Measurements from ENCODE around the gene SUPT3H.
"Not testable (repeated sequence)": the region's sequence is repeated elsewhere in the genome, so short reads cannot be mapped to it uniquely, and the experiment has no call there.

Gene SUPT3H

DNA sequence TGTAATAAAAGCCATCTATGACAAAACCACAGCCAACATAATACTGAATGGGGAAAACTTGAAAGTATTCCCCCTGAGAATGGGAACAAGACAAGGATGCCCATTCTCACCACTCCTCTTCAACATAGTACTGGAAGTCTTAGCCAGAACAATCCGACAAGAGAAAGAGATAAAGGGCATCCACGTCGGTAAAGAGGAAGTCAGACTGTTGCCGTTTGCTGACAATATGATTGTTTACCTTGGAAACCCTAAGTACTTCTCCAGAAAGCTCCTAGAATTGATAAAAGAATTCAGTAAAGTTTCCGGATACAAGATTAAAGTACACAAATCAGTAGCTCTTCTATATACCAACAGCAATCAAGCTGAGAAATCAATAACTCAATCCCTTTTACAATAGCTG lies 63.6 kb downstream of the SUPT3H start:
- no peaks in the 10 kb centered on the region; the same call in 1 of the 2 replicates for H3K4me1 ChIP-seq (ENCODE audit: insufficient read depth, low read length)
- no peaks in the 10 kb centered on the region for H3K9me3 ChIP-seq (ENCODE audit: insufficient read depth, low read depth, low read length)
- no peaks in the 10 kb centered on the region for H3K36me3 ChIP-seq (ENCODE audit: insufficient read depth, low read depth, low read length)
- no peak overlapping the region for H3K27ac ChIP-seq (ENCODE audit: low read length)
- no peak overlapping the region for H3K9ac ChIP-seq (ENCODE audit: low read depth, low read length)
- H3K27me3 ChIP-seq (ENCODE audit: insufficient read depth, low read length) = no peaks in the 10 kb centered on the region
- no peak overlapping the region for H3K4me3 ChIP-seq (ENCODE audit: low read length)

DNA sequence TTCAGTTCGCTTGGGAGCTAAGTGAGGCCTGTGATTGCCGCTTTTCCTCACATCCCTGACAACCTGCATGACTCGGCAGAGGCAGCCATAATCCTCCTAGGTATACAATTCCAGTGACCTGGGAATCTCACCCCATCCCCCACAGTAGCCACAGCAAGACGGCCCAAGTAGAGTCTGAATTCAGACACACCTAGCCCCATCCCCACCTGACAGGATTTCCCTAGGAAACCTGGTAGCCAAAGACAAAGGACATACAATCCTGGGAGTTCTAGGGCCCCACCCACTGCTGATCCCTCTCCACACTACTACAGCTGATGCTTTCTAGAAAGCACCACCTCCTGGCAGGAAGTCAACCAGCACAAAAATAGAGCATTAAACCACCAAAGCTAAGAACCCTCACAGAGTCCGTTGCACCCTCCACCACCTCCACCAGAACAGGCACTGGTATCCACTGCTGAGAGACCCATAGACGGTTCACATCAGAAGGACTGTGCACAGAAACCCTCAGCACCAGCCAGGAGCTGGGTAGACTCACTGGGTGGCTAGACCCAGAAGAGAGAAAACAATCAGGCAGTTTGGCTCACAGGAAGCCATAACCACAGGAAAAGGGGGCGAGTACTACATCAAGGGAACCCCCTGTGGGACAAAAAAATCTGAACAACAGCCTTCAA lies 67.5 kb downstream of the SUPT3H start:
- H3K9ac ChIP-seq (ENCODE audit: low read depth, low read length) = no peak overlapping the region
- H3K27me3 ChIP-seq (ENCODE audit: insufficient read depth, low read length) = no peaks in the 10 kb centered on the region
- H3K9me3 ChIP-seq (ENCODE audit: insufficient read depth, low read depth, low read length) = peaks cover 22% of the 10 kb centered on the region
- no peak overlapping the region for H3K4me3 ChIP-seq (ENCODE audit: low read length)
- no peak overlapping the region for H3K27ac ChIP-seq (ENCODE audit: low read length)
- no peaks in the 10 kb centered on the region for H3K36me3 ChIP-seq (ENCODE audit: insufficient read depth, low read depth, low read length)
- H3K4me1 ChIP-seq (ENCODE audit: insufficient read depth, low read length) = no peaks in the 10 kb centered on the region; the same call in 1 of the 2 replicates

- Histone ChIP-seq H3K27ac (ENCODE audit: low read length) (no peak overlapping the region), H3K4me1 (ENCODE audit: insufficient read depth, low read length) (no peaks in the 10 kb centered on the region; the same call in 1 of the 2 replicates), H3K9me3 (ENCODE audit: insufficient read depth, low read depth, low read length) (peaks cover 22% of the 10 kb centered on the region)
These were observed 72.2 kb downstream of the SUPT3H start for GRCh38 chr6:45305546-45305945.

GRCh38 chr6:45302832-45303231 lies 74.9 kb downstream of the SUPT3H start:
- Histone ChIP-seq H3K9ac (ENCODE audit: low read depth, low read length) (no peak overlapping the region), H3K27ac (ENCODE audit: low read length) (no peak overlapping the region), H3K4me3 (ENCODE audit: low read length) (no peak overlapping the region), H3K9me3 (ENCODE audit: insufficient read depth, low read depth, low read length) (peaks cover 20% of the 10 kb centered on the region), H3K4me1 (ENCODE audit: insufficient read depth, low read length) (no peaks in the 10 kb centered on the region), H3K27me3 (ENCODE audit: insufficient read depth, low read length) (no peaks in the 10 kb centered on the region), H3K36me3 (ENCODE audit: insufficient read depth, low read depth, low read length) (no peaks in the 10 kb centered on the region)

More at GRCh38 chr6:45305546-45305945, 72.2 kb downstream of the SUPT3H start:
- Histone ChIP-seq H3K4me3 (ENCODE audit: low read length) (no peak overlapping the region), H3K9ac (ENCODE audit: low read depth, low read length) (no peak overlapping the region), H3K27me3 (ENCODE audit: insufficient read depth, low read length) (no peaks in the 10 kb centered on the region), H3K36me3 (ENCODE audit: insufficient read depth, low read depth, low read length) (no peaks in the 10 kb centered on the region)

DNA sequence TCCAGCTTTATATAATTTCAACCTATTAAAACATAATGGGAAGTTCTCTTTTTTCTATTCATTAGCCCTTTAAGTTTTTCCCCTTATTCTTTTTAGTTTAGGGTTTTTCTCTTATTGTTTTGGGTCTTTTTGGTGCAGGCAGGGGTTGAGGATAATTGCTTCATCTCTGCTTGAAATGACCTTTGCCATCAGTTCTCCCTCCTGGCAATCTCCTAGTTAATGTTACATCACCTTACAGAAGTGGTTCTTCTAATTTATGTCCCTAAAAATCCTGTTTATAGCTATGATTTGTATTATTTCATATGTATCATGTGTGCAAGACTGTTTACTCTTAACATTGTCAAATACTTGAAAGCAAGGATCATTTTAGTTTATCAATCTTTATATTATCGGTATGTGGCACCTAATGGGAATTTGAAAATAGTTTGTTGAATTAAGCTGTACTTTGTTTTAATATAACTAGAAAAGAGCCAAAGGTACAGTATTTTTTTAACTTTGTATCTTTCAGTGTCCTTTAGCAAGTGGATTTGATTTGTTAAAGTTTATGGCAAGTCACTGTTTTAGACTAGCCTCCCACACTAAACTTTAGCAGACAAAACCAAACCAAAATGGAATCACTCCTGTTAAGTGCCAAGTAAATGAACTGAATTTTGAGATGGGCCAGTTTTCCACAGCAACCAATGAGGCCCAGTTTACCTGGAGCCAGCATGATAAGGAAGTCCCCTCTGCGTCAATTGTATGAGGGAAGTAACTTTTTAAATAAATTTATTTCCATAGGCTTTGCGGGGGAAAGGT lies 76.2 kb downstream of the SUPT3H start:
- Histone ChIP-seq H3K4me1 (ENCODE audit: insufficient read depth, low read length) (no peaks in the 10 kb centered on the region), H3K27ac (ENCODE audit: low read length) (no peak overlapping the region), H3K9me3 (ENCODE audit: insufficient read depth, low read depth, low read length) (peaks cover 7% of the 10 kb centered on the region), H3K4me3 (ENCODE audit: low read length) (no peak overlapping the region), H3K9ac (ENCODE audit: low read depth, low read length) (no peak overlapping the region), H3K27me3 (ENCODE audit: insufficient read depth, low read length) (no peaks in the 10 kb centered on the region), H3K36me3 (ENCODE audit: insufficient read depth, low read depth, low read length) (no peaks in the 10 kb centered on the region)

DNA sequence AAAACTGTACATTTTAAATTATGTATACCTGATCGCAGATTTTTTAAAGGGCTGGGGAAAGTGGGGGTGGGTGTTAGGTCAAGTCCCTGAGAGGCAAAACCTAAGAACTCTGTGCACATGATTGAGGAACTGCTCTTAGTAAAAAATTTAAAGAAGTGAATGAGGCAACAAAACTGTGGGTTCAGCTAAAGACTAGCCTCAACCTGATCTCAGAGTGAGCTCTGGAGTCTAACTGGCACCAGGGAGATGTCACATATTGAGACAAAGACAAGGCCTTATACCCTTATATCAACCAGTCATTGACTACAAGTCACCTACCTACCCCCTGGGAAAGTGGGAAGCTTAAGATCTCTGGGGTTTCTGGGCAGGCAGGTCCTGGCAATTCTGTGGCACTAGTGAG lies 77.0 kb downstream of the SUPT3H start:
- Histone ChIP-seq H3K27ac (ENCODE audit: low read length) (no peak overlapping the region), H3K4me1 (ENCODE audit: insufficient read depth, low read length) (no peaks in the 10 kb centered on the region), H3K9me3 (ENCODE audit: insufficient read depth, low read depth, low read length) (no peaks in the 10 kb centered on the region), H3K36me3 (ENCODE audit: insufficient read depth, low read depth, low read length) (no peaks in the 10 kb centered on the region), H3K4me3 (ENCODE audit: low read length) (no peak overlapping the region), H3K9ac (ENCODE audit: low read depth, low read length) (no peak overlapping the region), H3K27me3 (ENCODE audit: insufficient read depth, low read length) (no peaks in the 10 kb centered on the region)

DNA sequence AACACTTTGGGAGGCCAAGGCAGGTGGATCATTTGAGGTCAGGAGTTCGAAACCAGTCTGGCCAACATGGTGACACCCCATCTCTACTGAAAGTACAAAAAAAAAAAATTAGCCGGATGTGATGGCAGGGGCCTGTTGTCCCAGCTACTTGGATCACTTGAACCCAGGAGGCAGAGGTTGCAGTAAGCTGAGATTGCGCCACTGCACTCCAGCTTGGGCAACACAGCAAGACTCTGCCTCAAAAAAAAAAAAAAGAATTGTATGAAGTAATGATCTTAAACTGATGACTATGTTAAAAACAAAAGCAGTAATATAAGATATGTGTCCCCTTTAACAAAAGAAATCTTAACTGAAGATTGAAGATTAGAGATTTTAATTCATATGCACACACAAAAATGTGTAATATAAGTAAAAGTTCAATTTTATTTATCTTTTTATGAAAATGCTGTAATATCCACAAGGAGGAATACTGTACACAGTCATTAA lies 78.6 kb downstream of the SUPT3H start:
- H3K9ac ChIP-seq (ENCODE audit: low read depth, low read length) = no peak overlapping the region
- H3K4me1 ChIP-seq (ENCODE audit: insufficient read depth, low read length) = no peaks in the 10 kb centered on the region
- no peak overlapping the region for H3K4me3 ChIP-seq (ENCODE audit: low read length)
- H3K27ac ChIP-seq (ENCODE audit: low read length) = no peak overlapping the region
- H3K9me3 ChIP-seq (ENCODE audit: insufficient read depth, low read depth, low read length) = no peaks in the 10 kb centered on the region
- H3K27me3 ChIP-seq (ENCODE audit: insufficient read depth, low read length) = no peaks in the 10 kb centered on the region
- no peaks in the 10 kb centered on the region for H3K36me3 ChIP-seq (ENCODE audit: insufficient read depth, low read depth, low read length)

GRCh38 chr6:45297320-45297719 lies 80.4 kb downstream of the SUPT3H start:
- no peaks in the 10 kb centered on the region for H3K36me3 ChIP-seq (ENCODE audit: insufficient read depth, low read depth, low read length)
- H3K4me3 ChIP-seq (ENCODE audit: low read length) = no peak overlapping the region
- H3K27ac ChIP-seq (ENCODE audit: low read length) = no peak overlapping the region
- no peaks in the 10 kb centered on the region for H3K9me3 ChIP-seq (ENCODE audit: insufficient read depth, low read depth, low read length)
- H3K4me1 ChIP-seq (ENCODE audit: insufficient read depth, low read length) = peaks cover 4% of the 10 kb centered on the region; the same call in 1 of the 2 replicates
- H3K27me3 ChIP-seq (ENCODE audit: insufficient read depth, low read length) = no peaks in the 10 kb centered on the region
- no peak overlapping the region for H3K9ac ChIP-seq (ENCODE audit: low read depth, low read length)

DNA sequence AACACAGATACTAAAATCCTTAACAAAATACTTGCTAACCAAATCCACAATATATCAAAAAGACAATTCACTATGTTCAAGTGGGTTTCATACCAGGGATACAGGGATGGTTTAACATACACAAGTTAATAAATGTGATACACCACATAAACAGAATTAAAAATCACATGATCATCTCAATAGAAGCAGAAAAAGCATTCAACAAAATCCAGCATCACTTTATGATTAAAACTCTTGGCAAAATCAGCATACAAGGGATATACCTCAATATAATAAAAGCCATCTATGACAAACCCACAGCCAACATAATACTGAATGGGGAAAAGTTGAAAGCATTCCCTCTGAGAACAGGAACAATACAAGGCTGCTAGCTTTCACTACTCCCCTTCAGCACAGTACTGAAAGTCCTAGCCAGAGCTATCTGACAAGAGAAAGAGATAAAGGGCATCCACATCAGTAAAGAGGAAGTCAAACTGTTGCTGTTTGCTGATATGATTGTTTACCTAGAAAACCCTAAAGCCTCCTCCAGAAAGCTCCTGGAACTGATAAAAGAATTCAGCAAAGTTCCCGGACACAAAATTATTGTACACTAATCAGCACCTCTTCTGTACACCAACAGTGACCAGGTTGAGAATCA lies 83.6 kb downstream of the SUPT3H start:
- H3K27ac ChIP-seq (ENCODE audit: low read length); H3K9me3 ChIP-seq (ENCODE audit: insufficient read depth, low read depth, low read length); H3K4me1 ChIP-seq (ENCODE audit: insufficient read depth, low read length); H3K9ac ChIP-seq (ENCODE audit: low read depth, low read length); H3K4me3 ChIP-seq (ENCODE audit: low read length); H3K27me3 ChIP-seq (ENCODE audit: insufficient read depth, low read length); H3K36me3 ChIP-seq (ENCODE audit: insufficient read depth, low read depth, low read length): not testable (repeated sequence)

GRCh38 chr6:45293306-45293705 lies 84.4 kb downstream of the SUPT3H start:
- Histone ChIP-seq H3K4me1 (ENCODE audit: insufficient read depth, low read length) (peaks cover 4% of the 10 kb centered on the region; the same call in 1 of the 2 replicates), H3K27me3 (ENCODE audit: insufficient read depth, low read length) (no peaks in the 10 kb centered on the region), H3K9ac (ENCODE audit: low read depth, low read length) (no peak overlapping the region), H3K27ac (ENCODE audit: low read length) (no peak overlapping the region), H3K4me3 (ENCODE audit: low read length) (no peak overlapping the region), H3K36me3 (ENCODE audit: insufficient read depth, low read depth, low read length) (no peaks in the 10 kb centered on the region), H3K9me3 (ENCODE audit: insufficient read depth, low read depth, low read length) (no peaks in the 10 kb centered on the region)

- peaks cover 4% of the 10 kb centered on the region; the same call in 1 of the 2 replicates for H3K4me1 ChIP-seq (ENCODE audit: insufficient read depth, low read length)
- H3K36me3 ChIP-seq (ENCODE audit: insufficient read depth, low read depth, low read length) = no peaks in the 10 kb centered on the region
- H3K9ac ChIP-seq (ENCODE audit: low read depth, low read length) = no peak overlapping the region
- no peaks in the 10 kb centered on the region for H3K27me3 ChIP-seq (ENCODE audit: insufficient read depth, low read length)
- no peak overlapping the region for H3K27ac ChIP-seq (ENCODE audit: low read length)
- H3K4me3 ChIP-seq (ENCODE audit: low read length) = no peak overlapping the region
- H3K9me3 ChIP-seq (ENCODE audit: insufficient read depth, low read depth, low read length) = no peaks in the 10 kb centered on the region
These were observed 87.8 kb downstream of the SUPT3H start for GRCh38 chr6:45289751-45290514.
